IMR-90 (cell line): ENCODE data around the gene TUB.

Experiments used
- BHLHE40 ChIP-seq: fragments of 150-350 bp; IDR thresholded peaks from 2 replicates; pipeline ENCODE4 v1.6.1; 2016; ENCODE audit warnings: mild to moderate bottlenecking, low read depth, low read length
- CEBPB ChIP-seq: IDR thresholded peaks from 2 replicates; pipeline ENCODE4 v1.6.1; 2012; ENCODE audit warnings: low read depth, low read length, improper control_type of control experiment
- CHD1 ChIP-seq: IDR thresholded peaks from 2 replicates; pipeline ENCODE4 v1.6.1; 2012; ENCODE audit warnings: low read depth, low read length, improper control_type of control experiment
- CTCF ChIP-seq: conservative IDR thresholded peaks from 2 replicates; pipeline ENCODE4 v1.5.1; 2012; ENCODE audit warnings: mild to moderate bottlenecking, low read depth, low read length, improper control_type of control experiment
- ELK1 ChIP-seq: fragments of 150-350 bp; IDR thresholded peaks from 2 replicates; pipeline ENCODE4 v1.6.1; 2016; ENCODE audit warnings: low read depth, mild to moderate bottlenecking, low read length, moderate library complexity, borderline replicate concordance
- FOS ChIP-seq: fragments of 150-350 bp; IDR thresholded peaks from 2 replicates; pipeline ENCODE4 v1.6.1; 2016; ENCODE audit warnings: low read depth, low read length
- MAFK ChIP-seq: IDR thresholded peaks from 2 replicates; pipeline ENCODE4 v1.6.1; 2012; ENCODE audit warnings: low read depth, low read length, improper control_type of control experiment
- MXI1 ChIP-seq: IDR thresholded peaks from 2 replicates; pipeline ENCODE4 v1.6.1; 2012; ENCODE audit warnings: low read depth, mild to moderate bottlenecking, low read length, moderate library complexity, borderline replicate concordance
- POLR2A ChIP-seq: IDR thresholded peaks from 2 replicates; pipeline ENCODE4 v1.6.1; 2012; ENCODE audit warnings: mild to moderate bottlenecking, low read depth, low read length
- RAD21 ChIP-seq: IDR thresholded peaks from 2 replicates; pipeline ENCODE4 v1.6.1; 2012; ENCODE audit warnings: low read length, improper control_type of control experiment
- RCOR1 ChIP-seq: IDR thresholded peaks from 2 replicates; pipeline ENCODE4 v1.6.1; 2012; ENCODE audit warnings: mild to moderate bottlenecking, low read length, improper control_type of control experiment; ENCODE audit not compliant: insufficient replicate concordance
- RFX5 ChIP-seq: IDR thresholded peaks from 2 replicates; pipeline ENCODE4 v1.8.0; 2012; ENCODE audit warnings: low read depth, mild to moderate bottlenecking, low read length, moderate library complexity
- SMC3 ChIP-seq: fragments of 150-350 bp; IDR thresholded peaks from 2 replicates; pipeline ENCODE4 v1.6.1; 2016; ENCODE audit warnings: low read depth, mild to moderate bottlenecking, antibody characterized with exemption, low read length, moderate library complexity

- TF ChIP-seq CTCF (no peak), POLR2A (no peak), CHD1 (no peak), RAD21 (no peak), RCOR1 (no peak), SMC3 (no peak), CEBPB (no peak), MAFK (no peak), RFX5 (no peak), FOS (no peak), ELK1 (no peak), BHLHE40 (no peak), MXI1 (no peak)
Observed at GRCh38 chr11:8041576-8041975, 39.4 kb upstream of the TUB start.
